GM12878 (cell line): ENCODE data around the gene EIF2B1. TPM values are rescaled to one million over a fixed set of nuclear protein-coding genes. Genes with fewer than 3 reads are reported as not detected.

Experiments used
- ATAC-seq: fragments of 200-7000 bp; cut with Tn5 transposase; 3 replicates; pipeline ENCODE4 v1.9.1; 2020; ENCODE audit warnings: mild to moderate bottlenecking, moderate library complexity
- BruUV-seq: library from RNA; stranded (reverse); fragments of 400-500 nt; replicated peaks from 2 replicates; lab custom pipeline; 2021; lab: Mats Ljungman, UMichigan
- CTCF ChIA-PET: fragments of 300-600 bp; sonication (Branson Sonifier 250); formaldehyde crosslinking; extraction: SDS; loops from one replicate; lab custom pipeline; 2021; ENCODE audit warnings: inconsistent platforms; lab: Yijun Ruan, JAX
- POLR2A ChIA-PET: fragments of 350-600 bp; formaldehyde crosslinking; extraction: SDS; loops from one replicate; lab custom pipeline; 2021; ENCODE audit warnings: inconsistent platforms; lab: Charles Lee
- RAD21 ChIA-PET: fragments of 300-600 bp; sonication (Branson Sonifier 250); formaldehyde crosslinking; loops from one replicate; lab custom pipeline; 2023; ENCODE audit warnings: antibody characterized with exemption; ENCODE audit not compliant: unreplicated experiment; lab: Charles Lee
- SMC1A ChIA-PET: fragments of 300-600 bp; sonication (Branson Sonifier 250); formaldehyde crosslinking; loops from one replicate; lab custom pipeline; 2023; ENCODE audit not compliant: unreplicated experiment, uncharacterized antibody; lab: Charles Lee
- DNase-seq: peaks from one replicate; pipeline ENCODE4 v3.0.0-alpha.2; 2011; ENCODE audit warnings: low read depth, low spot score
- FAIRE-seq: peaks from 3 replicates; lab custom pipeline; 2011; peaks lifted over from hg19 to GRCh38; lab: Jason Lieb, UNC
- H2AFZ ChIP-seq: 2 replicates; pipeline ENCODE4 v1.6.0; 2011; ENCODE audit warnings: low read depth, low read length, control low read depth; ENCODE audit not compliant: control insufficient read depth
- H3K27ac ChIP-seq: 2 replicates; pipeline ENCODE4 v1.5.1; 2011; ENCODE audit warnings: control low read depth; ENCODE audit not compliant: control insufficient read depth, insufficient read depth
- H3K27me3 ChIP-seq, 2 experiments: replicated peaks in 1 of 2; 2 replicates each; pipeline versions ENCODE4 v1.6.0 to v1.6.1; 2011; ENCODE audit warnings: low read length in 1 of 2; ENCODE audit not compliant: control insufficient read depth in 2 of 2, insufficient read depth in 2 of 2
- H3K36me3 ChIP-seq, 2 experiments: 2 replicates each; pipeline ENCODE4 v1.5.1; 2011; ENCODE audit warnings: low read length in 1 of 2; ENCODE audit not compliant: control insufficient read depth in 2 of 2, insufficient read depth in 2 of 2
- H3K4me1 ChIP-seq: 2 replicates; pipeline ENCODE4 v1.6.1; 2011; ENCODE audit warnings: mild to moderate bottlenecking, low read length, moderate library complexity, mixed read lengths; ENCODE audit not compliant: control insufficient read depth, insufficient read depth
- H3K4me2 ChIP-seq: 2 replicates; pipeline ENCODE4 v1.6.0; 2011; ENCODE audit warnings: control low read depth; ENCODE audit not compliant: control insufficient read depth, insufficient read depth
- H3K4me3 ChIP-seq: fragments of 200-600 bp; sonication (generic); 2 replicates; pipeline ENCODE4 v1.5.1; 2016
- H3K79me2 ChIP-seq: 2 replicates; pipeline ENCODE4 v1.6.0; 2011; ENCODE audit warnings: low read length; ENCODE audit not compliant: control insufficient read depth, insufficient read depth
- H3K9ac ChIP-seq: 2 replicates; pipeline ENCODE4 v1.8.0; 2011; ENCODE audit warnings: low read length, control low read depth, mixed read lengths; ENCODE audit not compliant: control insufficient read depth, insufficient read depth
- H3K9me3 ChIP-seq: replicated peaks from 3 replicates; pipeline ENCODE4 v1.5.1; 2011; ENCODE audit warnings: mild to moderate bottlenecking, low read length; ENCODE audit not compliant: control insufficient read depth, insufficient read depth
- H4K20me1 ChIP-seq: 2 replicates; pipeline ENCODE4 v1.6.0; 2011; ENCODE audit not compliant: control insufficient read depth, insufficient read depth
- CREB1 ChIP-seq: IDR thresholded peaks from 2 replicates; pipeline ENCODE4 v1.6.1; 2012; ENCODE audit warnings: low read depth, mild to moderate bottlenecking, inconsistent platforms
- CREM ChIP-seq: IDR thresholded peaks from 2 replicates; pipeline ENCODE4 v1.6.1; 2014; ENCODE audit warnings: antibody characterized with exemption, low read depth
- EP300 ChIP-seq, 2 experiments: fragments of 150-350 bp in 1 of 2; IDR thresholded peaks; 2 replicates each; pipeline ENCODE4 v1.6.1; 2011 to 2012; ENCODE audit warnings: low read depth in 2 of 2, low read length in 2 of 2, borderline replicate concordance in 1 of 2, improper control_type of control experiment in 1 of 2, inconsistent platforms in 1 of 2; ENCODE audit not compliant: control insufficient read depth in 1 of 2
- ETV6 ChIP-seq, 2 experiments: fragments of 450-650 bp in 1 of 2; IDR thresholded peaks in 1 of 2; conservative IDR thresholded peaks in 1 of 2; 2 replicates each; pipeline ENCODE4 v1.6.1; 2014; ENCODE audit warnings: antibody characterized with exemption in 1 of 2, borderline replicate concordance in 1 of 2, low read depth in 1 of 2, mild to moderate bottlenecking in 1 of 2, moderate library complexity in 1 of 2
- FOS ChIP-seq: IDR thresholded peaks from 3 replicates; pipeline ENCODE4 v1.6.1; 2011; ENCODE audit warnings: borderline replicate concordance; ENCODE audit not compliant: insufficient read length; ENCODE audit errors: extremely low read depth
- MEF2B ChIP-seq: fragments of 450-650 bp; IDR thresholded peaks from 2 replicates; pipeline ENCODE4 v1.6.1; 2018; ENCODE audit warnings: mild to moderate bottlenecking, moderate library complexity; ENCODE audit not compliant: partially characterized antibody, poor library complexity, severe bottlenecking
- NFXL1 ChIP-seq: fragments of 450-650 bp; IDR thresholded peaks from 2 replicates; pipeline ENCODE4 v1.6.1; 2017; ENCODE audit warnings: antibody characterized with exemption, mild to moderate bottlenecking, borderline replicate concordance
- RELA ChIP-seq: fragments of 450-650 bp; IDR thresholded peaks from 2 replicates; pipeline ENCODE4 v1.8.0; 2014; ENCODE audit warnings: borderline replicate concordance; ENCODE audit not compliant: partially characterized antibody
- TCF12 ChIP-seq: IDR thresholded peaks from 2 replicates; pipeline ENCODE4 v1.6.1; 2011; ENCODE audit warnings: low read depth, mild to moderate bottlenecking, low read length
- YBX1 ChIP-seq: fragments of 450-650 bp; IDR thresholded peaks from 2 replicates; pipeline ENCODE4 v1.6.1; 2016; ENCODE audit warnings: antibody characterized with exemption
- WGBS: methylation state at CpG from one replicate; pipeline ENCODE4 v1.1.6; 2016; ENCODE audit warnings: low lambda C conversion rate; ENCODE audit not compliant: insufficient replicate concordance, insufficient coverage; ENCODE audit errors: missing lambda C conversion rate; 5-methylcytosine and 5-hydroxymethylcytosine counted together
- in situ Hi-C: fragments of 300-500 bp; cut with MboI; formaldehyde crosslinking; loops from 9 replicates; pipeline ENCODE4 v1.14.3; 2018; ENCODE audit warnings: mixed read lengths
- intact Hi-C: fragments of 100-400 bp; cut with micrococcal nuclease; formaldehyde crosslinking; loops from one replicate; pipeline ENCODE4 v1.14.2; 2022; ENCODE audit not compliant: unreplicated experiment
- polyA plus RNA-seq, 11 experiments: library from polyadenylated mRNA; depleted of rRNA in 4 of 11; unstranded in 6 of 11; stranded (reverse) in 5 of 11; fragments of >200 nt; fragmentation: Nextera tagmentation in 4 of 11; fragmentation: Illumina TruSeq in 1 of 11; extraction: Ambion mirVana in 4 of 11; extraction: Trizol in 1 of 11; gene quantifications; 1 replicate in 1 of 11; 2 replicates in 10 of 11; pipeline versions ENCODE4 v1.2.1 to v1.2.3, GENCODE V29; 2011 to 2016; ENCODE audit warnings: inconsistent platforms in 2 of 11, missing spikeins in 2 of 11, low read depth in 1 of 11
- total RNA-seq, 4 experiments: library from RNA; depleted of rRNA in 3 of 4; stranded (reverse); fragments of >200 nt in 3 of 4; fragmentation: Illumina TruSeq in 1 of 4; extraction: Trizol in 1 of 4; gene quantifications; 2 replicates each; pipeline versions ENCODE4 v1.2.1 to v1.2.3, GENCODE V29; 2013 to 2021

The EIF2B1 gene
- total and polyA plus RNA-seq, 10 of the 15 experiments (the other 5 are each of a cell fraction or from before 2014, with no cell fraction given) = 17.6 to 131 (median 49.1) TPM

- H3K9ac ChIP-seq = no peak overlapping the region
- H3K4me3 ChIP-seq = no peak overlapping the region
- in situ Hi-C loops = no loop called here
- H4K20me1 ChIP-seq = no peaks in the 10 kb centered on the region
- ChIA-PET SMC1A (interaction anchor here (0.6 to 1.4 kb wide), 4 partner anchors 12 to 1237 kb away, joined by 3 to 4 read pairs (median 3); no protein-coding TSS in a partner anchor), RAD21 (no interaction called here), POLR2A (no interaction called here), CTCF (no interaction called here)
- TF ChIP-seq FOS (no peak), CREM (no peak), TCF12 (no peak), MEF2B (no peak), CREB1 (no peak), EP300 (IDR thresholded peaks at IDR 0.05; ENCODE audit: borderline replicate concordance in 1 of 2, control insufficient read depth in 1 of 2, low read depth in 2 of 2, low read length in 2 of 2) (no peak), ETV6 (conservative IDR thresholded peaks at IDR 0.05 in 1 of 2, IDR thresholded peaks at IDR 0.05 in 1 of 2; ENCODE audit: borderline replicate concordance in 1 of 2, low read depth in 1 of 2) (no peak), RELA (no peak), NFXL1 (no peak), YBX1 (no peak)
- no peak overlapping the region for H3K4me2 ChIP-seq
- H3K4me1 ChIP-seq = no peaks in the 10 kb centered on the region
- ATAC-seq (no peak), FAIRE-seq (no peak), DNase-seq (no peak)
- no peaks in the 10 kb centered on the region for H3K9me3 ChIP-seq
- BruUV-seq = no TSS peak
- no peak overlapping the region for H3K27ac ChIP-seq
- H2AFZ ChIP-seq = no peak overlapping the region
- H3K36me3 ChIP-seq = peaks cover 6 to 25% of the 10 kb centered on the region in 2 experiments
- H3K27me3 ChIP-seq = no peaks in the 10 kb centered on the region
- no peaks in the 10 kb centered on the region; the same call in 1 of the 2 replicates for H3K79me2 ChIP-seq
- intact Hi-C loops = no loop called here
- 98% methylated on average over 3 of the region's 3 CpGs for WGBS
These were observed 11.9 kb upstream of the EIF2B1 start for GRCh38 chr12:123645380-123645779.
